ENCODE results near the gene G0S2. TPM values are rescaled to one million over a fixed set of nuclear protein-coding genes. Genes with fewer than 3 reads are reported as not detected.

G0S2 gene
- polyA plus RNA-seq, 1 of the 3 experiments (the other 2 are of a cell fraction): 43.2 TPM

GRCh38 chr1:209685821-209686220, 10.6 kb downstream of the G0S2 start:
- ChIA-PET CTCF (interaction anchor here (0.6 to 1.1 kb wide), 4 partner anchors 12 to 79 kb away, joined by 3 read pairs; no protein-coding TSS in a partner anchor), POLR2A (no interaction called here)
- Histone ChIP-seq H3K9me2 (no peaks in the 10 kb centered on the region), H3K27me3 (ENCODE audit: insufficient read depth) (no peaks in the 10 kb centered on the region), H3F3A (replicated peaks; ENCODE audit: insufficient read depth) (peaks cover 26% of the 10 kb centered on the region), H4K20me1 (ENCODE audit: insufficient read depth) (no peaks in the 10 kb centered on the region), H3K9me3 (no peaks in the 10 kb centered on the region), H3K4me2 (no peak overlapping the region), H3K36me3 (replicated peaks in 1 of 2; ENCODE audit: control insufficient read depth in 1 of 2, insufficient read depth in 2 of 2, low read length in 1 of 2) (no peaks in the 10 kb centered on the region), H3K27ac (ENCODE audit: low read depth in 2 of 2, low read length in 1 of 2) (no peak overlapping the region), H3K4me3 (ENCODE audit: low read depth in 2 of 2, low read length in 1 of 2) (no peak overlapping the region), H2AFZ (ENCODE audit: low read depth) (no peak overlapping the region), H3K79me2 (ENCODE audit: insufficient read depth) (no peaks in the 10 kb centered on the region), H3K4me1 (ENCODE audit: control insufficient read depth in 1 of 2, insufficient read depth in 2 of 2, low read depth in 1 of 2, low read length in 1 of 2) (peaks cover 12 to 20% of the 10 kb centered on the region in 2 experiments), H3K9ac (no peak overlapping the region)
- DNase-seq: no peak
- WGBS (ENCODE audit: low lambda C conversion rate): 75% methylated on average over 4 of the region's 4 CpGs
- TF ChIP-seq EP300 (IDR thresholded peaks at IDR 0.05; ENCODE audit: borderline replicate concordance in 1 of 2, low read depth in 1 of 2, low read length in 1 of 2) (no peak), TAF1 (IDR thresholded peaks at IDR 0.05; ENCODE audit: borderline replicate concordance, low read depth, low read length) (no peak), RCOR1 (IDR thresholded peaks at IDR 0.05; ENCODE audit: low read length) (no peak), FOXJ3 (CRISPR knock-in tag; IDR thresholded peaks at IDR 0.05) (no peak), POLR2AphosphoS5 (IDR thresholded peaks at IDR 0.05; ENCODE audit: low read depth, low read length) (no peak), GABPA (IDR thresholded peaks at IDR 0.05; ENCODE audit: low read depth) (no peak), CHD2 (IDR thresholded peaks at IDR 0.05; ENCODE audit: low read length, partially characterized antibody) (no peak), CTCF (IDR thresholded peaks at IDR 0.05) (no peak)

- Histone ChIP-seq H3K4me3 (ENCODE audit: low read depth in 2 of 2, low read length in 1 of 2) (no peak overlapping the region), H3K27me3 (ENCODE audit: insufficient read depth) (no peaks in the 10 kb centered on the region), H3K27ac (ENCODE audit: low read depth in 2 of 2, low read length in 1 of 2) (no peak overlapping the region; a peak in 1 of 4 replicates), H3K9ac (no peak overlapping the region), H3K4me1 (ENCODE audit: control insufficient read depth in 1 of 2, insufficient read depth in 2 of 2, low read depth in 1 of 2, low read length in 1 of 2) (peaks cover 12 to 20% of the 10 kb centered on the region in 2 experiments), H3K36me3 (replicated peaks in 1 of 2; ENCODE audit: control insufficient read depth in 1 of 2, insufficient read depth in 2 of 2, low read length in 1 of 2) (no peaks in the 10 kb centered on the region), H3K79me2 (ENCODE audit: insufficient read depth) (no peaks in the 10 kb centered on the region), H3K9me3 (no peaks in the 10 kb centered on the region), H2AFZ (ENCODE audit: low read depth) (no peak overlapping the region), H4K20me1 (ENCODE audit: insufficient read depth) (no peaks in the 10 kb centered on the region), H3F3A (replicated peaks; ENCODE audit: insufficient read depth) (peaks cover 26% of the 10 kb centered on the region), H3K4me2 (no peak overlapping the region; the same call in 1 of the 2 replicates), H3K9me2 (no peaks in the 10 kb centered on the region)
- POLR2A ChIA-PET: no interaction called here
- 78% methylated on average over 4 of the region's 4 CpGs for WGBS (ENCODE audit: low lambda C conversion rate)
- TF ChIP-seq CHD2 (IDR thresholded peaks at IDR 0.05; ENCODE audit: low read length, partially characterized antibody): no peak
- no peak for TF ChIP-seq MEF2A (IDR thresholded peaks at IDR 0.05; ENCODE audit: borderline replicate concordance, low read depth)
- DNase-seq: no peak
- CTCF ChIA-PET: interaction anchor here (0.8 to 2.3 kb wide), 6 partner anchors 49 to 484 kb away, joined by 3 to 9 read pairs (median 3); no protein-coding TSS in a partner anchor
Observed at GRCh38 chr1:209686322-209686721, 11.1 kb downstream of the G0S2 start.

All from SK-N-SH (cell line).